Activated T-cell treated with anti-CD3 and anti-CD28 coated beads, Interleukin-2, amount 50 U/mL, for 72 hours (primary cell): ENCODE measurements around the gene EMILIN1. TPM values are rescaled to one million over a fixed set of nuclear protein-coding genes. Genes with fewer than 3 reads are reported as not detected.
"Not testable (repeated sequence)": the region's sequence is repeated elsewhere in the genome, so short reads cannot be mapped to it uniquely, and the experiment has no call there.

Source experiments
- ATAC-seq, 2 donors: fragments of 150-1000 bp; cut with Tn5 transposase; replicated peaks in 1 of 2; 2 replicates each; pipeline ENCODE4 v1.10.0; 2021; ENCODE audit warnings: moderate library complexity in 2 of 2, mild to moderate bottlenecking in 1 of 2
- DNase-seq, 2 donors: peaks; one replicate each; pipeline ENCODE4 v3.0.0; 2021 to 2022; ENCODE audit warnings: mixed read lengths in 1 of 2
- H3K27ac Mint-ChIP-seq: one replicate; pipeline ENCODE4 v1.8.0; 2022; ENCODE audit warnings: mild to moderate bottlenecking, moderate library complexity, mixed read lengths
- H3K27me3 Mint-ChIP-seq: one replicate; pipeline ENCODE4 v1.8.0; 2022; ENCODE audit warnings: low read depth, mixed read lengths
- H3K36me3 Mint-ChIP-seq, 2 donors: one replicate each; pipeline ENCODE4 v1.8.0; 2022; ENCODE audit warnings: mixed read lengths in 2 of 2, mild to moderate bottlenecking in 1 of 2; ENCODE audit not compliant: insufficient read depth in 2 of 2
- H3K4me1 Mint-ChIP-seq: one replicate; pipeline ENCODE4 v1.8.0; 2022; ENCODE audit warnings: low read depth, mixed read lengths
- H3K4me3 Mint-ChIP-seq, 2 donors: one replicate each; pipeline ENCODE4 v1.8.0; 2022; ENCODE audit warnings: mild to moderate bottlenecking in 2 of 2, mixed read lengths in 2 of 2, moderate library complexity in 2 of 2
- H3K9me3 Mint-ChIP-seq, 2 donors: one replicate each; pipeline ENCODE4 v1.8.0; 2022; ENCODE audit warnings: mixed read lengths in 2 of 2
- total RNA-seq, 2 donors: library from RNA; stranded (reverse); gene quantifications; one replicate each; pipeline ENCODE4 v1.2.3, GENCODE V29; 2022

The EMILIN1 gene
- total RNA-seq, 2 donors from 2014 or later = 0.36 to 1.0 TPM

GRCh38 chr2:27065128-27065527 is 13.3 kb upstream of the EMILIN1 start:
- H3K4me1 Mint-ChIP-seq = peaks cover 22% of the 10 kb centered on the region
- DNase-seq = no peak
- no peak overlapping the region for H3K4me3 Mint-ChIP-seq
- no peaks in the 10 kb centered on the region for H3K27me3 Mint-ChIP-seq
- H3K27ac Mint-ChIP-seq = peak overlapping the region; percentile 15
- H3K36me3 Mint-ChIP-seq = peaks cover 8 to 32% of the 10 kb centered on the region in 2 donors
- no peaks in the 10 kb centered on the region for H3K9me3 Mint-ChIP-seq
- ATAC-seq = no peak

DNA sequence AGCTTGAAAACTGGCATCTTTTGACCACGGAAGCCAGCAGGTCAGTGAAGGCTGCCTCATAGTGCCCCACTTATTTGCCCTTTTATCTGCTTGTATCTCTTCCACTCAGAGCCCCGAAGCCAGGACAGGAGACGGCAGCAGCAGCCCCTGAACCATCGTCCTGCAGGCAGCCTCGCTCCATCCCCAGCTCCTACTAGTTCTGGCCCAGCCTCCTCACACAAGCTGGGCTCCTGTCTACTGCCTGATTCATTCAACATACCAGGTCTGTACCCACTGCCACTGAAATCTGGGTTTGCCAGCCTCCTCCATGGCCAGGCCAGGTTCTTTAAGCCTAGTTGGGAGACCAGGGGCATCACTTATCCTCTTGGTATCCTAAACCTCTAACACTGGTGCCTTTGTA is 11.0 kb upstream of the EMILIN1 start:
- H3K27me3 Mint-ChIP-seq = no peaks in the 10 kb centered on the region
- H3K4me3 Mint-ChIP-seq = no peak overlapping the region
- no peaks in the 10 kb centered on the region for H3K9me3 Mint-ChIP-seq
- no peak for ATAC-seq
- H3K4me1 Mint-ChIP-seq = peaks cover 37% of the 10 kb centered on the region
- no peak for DNase-seq
- peaks cover 9 to 30% of the 10 kb centered on the region in 2 donors for H3K36me3 Mint-ChIP-seq
- peak overlapping the region; percentile 50 for H3K27ac Mint-ChIP-seq

- no peaks in the 10 kb centered on the region for H3K9me3 Mint-ChIP-seq
- H3K27ac Mint-ChIP-seq = peak overlapping the region; percentile 89
- no peak for ATAC-seq
- no peaks in the 10 kb centered on the region for H3K27me3 Mint-ChIP-seq
- peaks cover 56% of the 10 kb centered on the region for H3K4me1 Mint-ChIP-seq
- peak overlapping the region; percentile 94 to 98 for H3K4me3 Mint-ChIP-seq
- no peak for DNase-seq
- peaks cover 9 to 22% of the 10 kb centered on the region in 2 donors for H3K36me3 Mint-ChIP-seq
These were observed 9.0 kb upstream of the EMILIN1 start for GRCh38 chr2:27069436-27069835.

DNA sequence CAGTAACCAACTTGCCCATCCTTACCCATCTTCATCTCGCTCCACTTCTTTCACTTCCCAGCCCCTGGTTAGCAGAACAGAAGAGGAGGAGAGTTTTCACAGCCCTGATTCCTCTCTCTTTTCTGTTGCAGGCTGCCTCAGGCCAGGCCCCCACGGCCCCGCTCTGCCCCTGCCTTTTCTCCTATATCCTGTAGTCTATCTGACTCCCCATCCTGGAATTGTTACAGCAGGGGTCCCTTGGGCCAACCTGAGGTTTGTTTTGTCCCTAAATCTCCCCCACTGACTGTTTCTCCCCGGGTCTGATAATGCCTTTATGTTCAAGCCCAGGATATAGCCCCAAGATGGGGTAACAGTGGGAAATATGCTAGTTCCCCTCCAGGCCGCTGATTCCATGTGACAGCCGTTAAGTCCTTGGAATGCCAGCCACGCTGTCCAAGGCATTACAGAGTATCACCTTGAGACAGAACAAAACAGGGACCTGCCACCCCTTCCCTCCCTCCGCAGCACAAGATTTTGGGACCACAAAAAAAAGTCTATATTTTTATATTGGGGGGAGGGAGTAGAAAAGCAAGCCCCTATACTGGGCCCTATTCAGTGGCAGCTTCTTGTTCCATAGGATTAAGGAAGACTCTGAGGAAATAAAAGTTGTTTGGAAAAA is 8.3 kb upstream of the EMILIN1 start:
- Mint-ChIP-seq H3K27ac (peak overlapping the region; percentile 89), H3K4me3 (peak overlapping the region; percentile 94 to 98), H3K27me3 (no peaks in the 10 kb centered on the region), H3K36me3 (peaks cover 9 to 21% of the 10 kb centered on the region in 2 donors), H3K9me3 (no peaks in the 10 kb centered on the region), H3K4me1 (peaks cover 62% of the 10 kb centered on the region)
- DNase-seq (no peak), ATAC-seq (no peak)

DNA sequence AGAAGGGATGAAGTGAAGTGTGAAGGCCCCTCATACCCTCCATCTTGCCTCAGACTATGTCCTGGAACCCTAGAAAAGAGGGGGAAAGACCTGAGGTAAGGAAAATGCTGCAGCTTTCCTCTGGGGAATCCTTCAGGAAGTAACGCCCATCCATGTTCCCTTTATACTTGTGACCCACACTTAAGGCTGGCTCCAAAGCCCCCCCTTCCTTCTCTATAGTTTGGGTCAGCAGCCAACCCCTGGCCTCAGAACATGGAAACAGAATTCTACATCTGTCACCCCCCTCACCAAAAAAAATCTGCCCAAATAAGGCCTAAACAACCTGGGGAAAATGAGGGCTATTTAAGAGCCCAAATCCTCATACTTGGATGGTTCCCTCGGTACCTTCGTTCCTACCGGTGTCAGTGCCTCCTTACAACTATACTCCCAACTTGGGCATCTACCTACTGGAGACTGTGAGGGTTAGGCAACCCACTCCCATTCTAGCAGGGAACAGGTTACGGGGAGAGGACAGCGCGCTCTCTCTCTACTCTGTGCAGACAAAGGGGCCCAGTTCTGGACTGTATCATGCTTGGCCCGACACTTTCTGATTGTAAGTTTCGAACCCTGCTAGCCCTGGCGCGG is 7.7 kb upstream of the EMILIN1 start:
- peaks cover 7 to 18% of the 10 kb centered on the region in 2 donors for H3K36me3 Mint-ChIP-seq
- H3K27ac Mint-ChIP-seq = peak overlapping the region; percentile 97
- H3K27me3 Mint-ChIP-seq = no peaks in the 10 kb centered on the region
- peaks cover 67% of the 10 kb centered on the region for H3K4me1 Mint-ChIP-seq
- no peaks in the 10 kb centered on the region for H3K9me3 Mint-ChIP-seq
- ATAC-seq (no peak), DNase-seq (no peak)
- H3K4me3 Mint-ChIP-seq = peak overlapping the region; percentile 94 to 98

DNA sequence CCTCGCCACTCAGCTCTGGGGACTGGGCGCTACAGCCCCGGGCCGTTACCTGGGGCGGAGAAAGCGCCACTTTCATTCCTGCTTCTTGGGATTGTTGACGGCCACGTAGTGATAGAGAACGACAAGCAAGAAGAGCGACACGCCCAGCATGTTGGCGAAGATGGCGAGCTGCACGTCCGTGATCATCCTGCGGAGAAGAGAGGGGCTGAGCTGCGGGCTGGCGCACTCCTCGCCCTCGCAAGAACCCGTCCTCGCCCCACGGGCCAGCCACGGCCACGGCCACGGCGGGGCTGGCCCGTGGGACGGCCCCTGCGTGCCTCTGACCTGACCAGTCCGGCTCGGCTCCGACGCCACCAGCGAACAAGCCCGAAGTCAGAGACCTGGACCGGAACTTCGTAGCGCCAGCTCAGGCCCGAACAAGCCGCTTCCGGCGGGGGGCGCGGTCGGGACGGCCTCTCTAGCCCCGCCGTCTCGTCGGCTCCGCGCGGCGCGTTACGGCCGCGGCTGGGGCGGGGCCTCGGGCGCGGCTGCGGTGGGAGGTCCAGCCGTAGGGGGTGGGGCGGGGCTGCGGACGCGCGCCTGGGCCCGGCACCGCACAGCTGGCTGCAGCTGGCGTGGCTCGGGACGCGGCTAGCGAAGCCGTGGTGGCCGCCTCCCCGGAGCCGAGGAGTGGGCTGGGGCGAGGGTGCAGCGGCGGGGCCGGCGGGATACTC is 7.0 kb upstream of the EMILIN1 start, which contains the start of gene OST4:
Gene OST4, minus strand, starts transcription at position 378 of the 713 bp plus-strand sequence.
- DNase-seq = peak; percentile 94 to 96
- Mint-ChIP-seq H3K4me1 (peaks cover 66% of the 10 kb centered on the region), H3K27ac (peak within 1 kb of the TSS; percentile 97), H3K4me3 (peak within 1 kb of the TSS; percentile 94 to 98), H3K9me3 (no peaks in the 10 kb centered on the region), H3K27me3 (no peaks in the 10 kb centered on the region), H3K36me3 (peaks cover 3 to 12% of the 10 kb centered on the region in 2 donors)
- peak; percentile 93 to 94 for ATAC-seq

DNA sequence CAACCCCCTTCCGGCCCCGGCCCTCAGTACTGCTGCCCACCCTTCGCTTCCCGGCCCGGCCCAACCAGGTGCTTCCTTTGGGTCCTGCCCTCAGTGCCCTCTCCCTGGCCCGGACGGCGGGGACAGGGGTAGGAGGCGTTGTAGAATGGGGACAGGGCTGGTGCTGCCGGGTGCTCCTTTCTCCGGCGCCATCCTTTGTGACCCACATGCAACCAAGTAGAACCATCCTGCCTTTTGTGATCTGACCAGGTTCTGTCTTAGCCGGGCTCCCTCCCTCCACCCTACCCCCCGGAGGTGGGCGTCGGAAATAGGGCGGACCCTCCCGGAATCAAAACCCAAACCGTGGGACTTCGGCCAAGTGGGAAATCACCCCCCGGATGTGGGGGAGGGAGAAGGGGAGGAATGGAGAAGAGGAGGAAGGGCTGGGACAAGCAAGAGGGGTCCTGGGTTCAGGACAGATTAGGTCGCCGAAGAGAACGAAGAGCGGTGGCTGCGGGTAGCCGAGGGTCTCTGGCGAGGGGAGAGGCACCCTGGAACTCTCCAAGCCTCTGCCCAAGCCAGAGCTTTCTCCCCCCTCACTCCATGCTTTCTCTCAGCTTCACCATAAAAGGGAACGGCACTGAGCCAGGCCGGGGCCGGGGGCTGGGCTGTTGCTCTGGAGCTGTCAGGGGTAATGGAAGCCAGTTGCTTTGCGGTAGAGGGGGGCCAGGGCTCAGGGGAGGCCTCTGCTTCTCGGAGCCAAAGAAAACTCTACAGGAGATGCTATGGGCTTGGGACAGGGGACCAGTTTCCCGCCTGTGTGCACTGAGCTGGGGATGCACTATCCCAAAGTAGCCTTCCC is 6.2 kb upstream of the EMILIN1 start:
- H3K4me1 Mint-ChIP-seq = peaks cover 69% of the 10 kb centered on the region
- H3K4me3 Mint-ChIP-seq = peak overlapping the region; percentile 91 to 92
- ATAC-seq = peak in 1 of 2 donors; percentile 40
- no peaks in the 10 kb centered on the region for H3K9me3 Mint-ChIP-seq
- DNase-seq = peak in 1 of 2 donors; percentile 63
- no peaks in the 10 kb centered on the region for H3K27me3 Mint-ChIP-seq
- H3K36me3 Mint-ChIP-seq = peaks cover 3 to 10% of the 10 kb centered on the region in 2 donors
- peak overlapping the region; percentile 45 for H3K27ac Mint-ChIP-seq

- peaks cover 3 to 10% of the 10 kb centered on the region in 2 donors for H3K36me3 Mint-ChIP-seq
- DNase-seq = no peak
- no peaks in the 10 kb centered on the region for H3K27me3 Mint-ChIP-seq
- peak overlapping the region; percentile 91 to 92 for H3K4me3 Mint-ChIP-seq
- ATAC-seq = no peak
- peak overlapping the region; percentile 64 for H3K27ac Mint-ChIP-seq
- H3K4me1 Mint-ChIP-seq = peaks cover 71% of the 10 kb centered on the region
- H3K9me3 Mint-ChIP-seq = no peaks in the 10 kb centered on the region
These were observed 5.5 kb upstream of the EMILIN1 start for GRCh38 chr2:27072920-27073319.

GRCh38 chr2:27073782-27074181 is 4.6 kb upstream of the EMILIN1 start:
- no peaks in the 10 kb centered on the region for H3K27me3 Mint-ChIP-seq
- ATAC-seq (no peak), DNase-seq (no peak)
- peak overlapping the region in 1 of 2 donors; percentile 0 for H3K4me3 Mint-ChIP-seq
- peaks cover 3 to 7% of the 10 kb centered on the region in 2 donors for H3K36me3 Mint-ChIP-seq
- no peaks in the 10 kb centered on the region for H3K9me3 Mint-ChIP-seq
- H3K27ac Mint-ChIP-seq = peak overlapping the region; percentile 1
- H3K4me1 Mint-ChIP-seq = peaks cover 71% of the 10 kb centered on the region

DNA sequence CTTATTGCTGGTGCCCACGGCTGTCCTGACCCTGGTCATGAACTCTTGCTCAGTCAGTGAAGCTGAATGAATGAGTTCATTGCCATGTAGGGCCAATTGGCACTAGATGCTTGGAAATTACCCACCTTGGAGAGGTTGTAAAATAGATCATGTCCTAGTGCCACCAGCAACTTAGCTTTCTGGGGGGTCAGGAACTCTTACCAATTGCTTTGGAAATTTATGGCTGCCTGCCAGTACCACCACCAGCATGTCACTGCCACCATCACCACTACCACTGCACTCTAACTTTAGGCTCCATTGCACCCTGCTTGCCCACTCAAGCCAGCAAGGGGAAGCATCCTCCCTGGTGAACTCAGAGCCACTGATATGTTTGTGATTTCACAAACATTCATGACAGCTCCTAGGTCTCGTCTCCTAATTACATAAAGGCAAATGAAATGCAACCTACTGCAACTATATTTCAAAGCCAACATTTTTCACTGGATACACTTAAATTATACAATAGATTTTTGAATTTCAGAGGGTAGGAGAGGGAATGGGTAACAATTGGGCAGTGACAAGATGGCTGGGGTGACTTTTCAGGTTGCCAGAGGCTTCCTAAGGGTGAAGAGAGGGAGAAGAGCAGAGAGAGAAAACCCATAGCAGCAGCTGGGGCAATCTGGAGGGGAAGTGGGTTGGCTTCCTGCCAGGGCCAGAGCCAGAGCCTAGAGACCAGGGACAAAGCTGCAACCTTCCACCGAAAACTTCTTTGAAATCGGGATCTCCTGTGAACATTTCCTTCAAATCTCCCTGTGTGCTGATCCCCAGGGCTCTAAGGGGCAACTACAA is 3.5 kb upstream of the EMILIN1 start:
- H3K4me3 Mint-ChIP-seq = peak overlapping the region; percentile 36 to 69
- no peaks in the 10 kb centered on the region for H3K27me3 Mint-ChIP-seq
- H3K9me3 Mint-ChIP-seq = no peaks in the 10 kb centered on the region
- H3K36me3 Mint-ChIP-seq = peaks cover 0 to 1% of the 10 kb centered on the region in 2 donors
- H3K4me1 Mint-ChIP-seq = peaks cover 63% of the 10 kb centered on the region
- ATAC-seq (no peak), DNase-seq (peak; percentile 48 to 56)
- H3K27ac Mint-ChIP-seq = peak overlapping the region; percentile 39

- DNase-seq, H3K9me3 Mint-ChIP-seq, H3K36me3 Mint-ChIP-seq, ATAC-seq, H3K27me3 Mint-ChIP-seq: not testable (repeated sequence)
- H3K4me1 Mint-ChIP-seq = peaks cover 63% of the 10 kb centered on the region
- peak overlapping the region; percentile 39 for H3K27ac Mint-ChIP-seq
- peak overlapping the region; percentile 36 to 69 for H3K4me3 Mint-ChIP-seq
These were observed 2.9 kb upstream of the EMILIN1 start for GRCh38 chr2:27075566-27075871.

DNA sequence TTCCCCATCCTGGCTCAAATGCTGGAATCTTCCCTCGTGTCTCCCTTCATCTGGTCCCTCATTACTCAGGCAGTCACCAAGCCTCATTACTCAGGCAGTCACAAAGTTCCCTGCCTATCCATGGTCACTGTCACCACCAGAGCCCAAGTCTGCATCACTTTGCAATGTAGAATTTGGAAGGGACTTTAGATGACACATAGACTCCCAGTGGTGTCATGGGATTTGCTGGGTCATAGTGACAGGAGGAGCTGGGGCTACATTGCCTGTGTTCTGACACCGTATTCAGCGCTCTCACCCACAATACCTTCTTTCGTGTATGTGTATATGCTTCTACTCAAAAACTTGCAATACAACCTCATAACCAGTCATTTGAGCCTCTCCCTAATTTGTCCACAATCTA is 2.1 kb upstream of the EMILIN1 start:
- Mint-ChIP-seq H3K4me1 (peaks cover 66% of the 10 kb centered on the region), H3K4me3 (peak overlapping the region in 1 of 2 donors; percentile 0), H3K27ac (peak overlapping the region; percentile 1), H3K27me3 (no peaks in the 10 kb centered on the region), H3K36me3 (no peaks in the 10 kb centered on the region), H3K9me3 (no peaks in the 10 kb centered on the region)
- DNase-seq (no peak), ATAC-seq (no peak)
